ENCODE measurements around the gene PDXDC1. TPM values are rescaled to one million over a fixed set of nuclear protein-coding genes. Genes with fewer than 3 reads are reported as not detected.
"Not testable (repeated sequence)": the region's sequence is repeated elsewhere in the genome, so short reads cannot be mapped to it uniquely, and the experiment has no call there.

The PDXDC1 gene
- total and polyA plus RNA-seq, 5 donors, result 31.5 to 106 (median 88.3) TPM

DNA sequence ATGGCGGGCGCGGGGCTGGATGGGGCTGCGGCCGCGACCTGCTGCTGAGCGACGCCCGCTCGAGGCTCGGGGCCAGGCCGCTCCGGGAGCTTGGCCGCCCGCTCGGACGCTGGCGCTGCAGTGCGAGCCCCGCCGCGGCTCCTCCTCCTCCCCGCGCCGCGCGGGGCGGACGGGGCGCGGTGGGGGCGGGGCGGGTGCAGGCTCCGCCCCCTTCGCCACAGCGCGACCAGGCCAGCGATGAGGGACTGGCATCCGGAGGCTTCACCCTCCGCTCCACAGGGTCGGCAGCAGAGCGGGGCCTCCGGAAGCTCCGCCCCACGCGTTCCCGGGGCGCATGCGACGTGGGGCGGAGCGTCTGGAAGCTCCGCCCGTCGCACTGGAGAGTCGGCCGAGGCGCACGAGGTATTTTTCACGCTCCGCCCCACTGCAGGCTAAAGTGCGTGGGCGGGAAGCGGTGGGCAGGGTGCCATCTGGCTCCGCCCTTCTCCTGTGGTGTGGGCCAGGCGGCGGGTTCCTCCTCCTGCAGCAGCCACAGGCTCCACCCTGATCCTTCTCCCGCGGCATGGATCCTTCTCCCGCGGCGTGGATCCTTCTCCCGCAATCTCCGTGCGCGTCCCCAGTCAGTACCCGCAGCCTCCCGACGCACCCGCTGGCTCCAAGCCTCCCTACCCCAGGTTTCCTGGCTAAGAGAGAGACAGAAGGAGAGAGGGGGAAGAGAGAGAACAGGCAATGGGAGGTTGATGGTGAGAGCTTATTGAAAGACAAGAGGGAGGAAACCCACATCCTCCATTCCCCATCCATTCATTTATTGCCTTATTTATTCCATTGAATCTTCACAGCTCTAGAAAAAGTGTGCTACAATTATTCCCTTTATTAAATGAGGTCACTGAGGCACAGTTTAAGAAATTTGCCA, 180.1 kb downstream of the PDXDC1 start:
- H3K9me3 ChIP-seq (ENCODE audit: control insufficient read depth, low read length); intact Hi-C loops (cut with DNase I); H3K27me3 ChIP-seq (ENCODE audit: control insufficient read depth, insufficient read depth); H3K4me1 ChIP-seq (ENCODE audit: control insufficient read depth, insufficient read depth, low read length): not testable (repeated sequence)
- ATAC-seq, result peak; percentile 98 to 99
- DNase-seq, result peak; percentile 90 to 98 (median 97)
- Histone ChIP-seq H3K27ac (ENCODE audit: low read length) (peak overlapping the region; percentile 74), H3K4me3 (ENCODE audit: low read length) (peak overlapping the region; percentile 74)
- WGBS, result under 1% methylated on average over 63 of the region's 80 CpGs

DNA sequence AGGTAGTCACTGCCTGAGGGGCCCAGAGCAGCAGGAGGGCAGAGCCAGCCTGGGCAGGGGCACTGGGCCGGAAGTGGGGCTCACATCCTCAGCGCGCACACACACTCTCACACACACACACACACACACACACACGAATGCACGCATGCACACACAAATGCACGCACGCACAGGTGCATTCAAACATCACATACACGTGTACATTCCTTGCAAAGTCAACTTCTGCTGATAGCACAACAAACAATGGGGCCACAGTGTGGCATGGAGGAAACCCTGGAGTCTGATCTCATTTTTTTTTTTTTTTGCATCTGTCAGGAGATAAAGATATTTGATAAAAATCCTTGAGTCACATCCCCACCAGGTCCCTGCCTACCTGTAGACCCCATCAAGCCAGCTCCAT, 182.8 kb downstream of the PDXDC1 start:
- H3K4me3 ChIP-seq (ENCODE audit: low read length); H3K4me1 ChIP-seq (ENCODE audit: control insufficient read depth, insufficient read depth, low read length); ATAC-seq; H3K27ac ChIP-seq (ENCODE audit: low read length); H3K9me3 ChIP-seq (ENCODE audit: control insufficient read depth, low read length); intact Hi-C loops (cut with DNase I); H3K27me3 ChIP-seq (ENCODE audit: control insufficient read depth, insufficient read depth); DNase-seq: not testable (repeated sequence)
- WGBS, result 82% methylated on average over 7 of the region's 8 CpGs

DNA sequence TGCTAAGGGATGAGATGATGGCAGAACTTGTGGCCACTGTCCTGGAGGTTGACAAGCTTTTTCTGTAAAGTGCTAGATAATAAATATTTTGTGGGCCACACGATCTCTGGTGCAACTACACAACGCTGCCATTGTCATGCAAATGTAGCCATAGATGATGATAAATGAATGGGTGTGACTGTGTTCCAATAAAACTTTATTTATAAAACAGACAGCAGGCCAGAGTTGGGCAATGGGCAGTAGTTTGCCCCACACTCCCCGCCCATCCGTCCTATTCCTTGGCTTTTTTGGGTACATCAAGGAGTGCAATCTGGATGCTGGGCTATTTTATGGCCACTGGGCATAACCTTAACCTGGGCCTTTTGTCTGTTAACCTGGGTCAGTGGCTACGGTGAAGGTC, 184.8 kb downstream of the PDXDC1 start:
- H3K4me3 ChIP-seq (ENCODE audit: low read length); ATAC-seq; H3K4me1 ChIP-seq (ENCODE audit: control insufficient read depth, insufficient read depth, low read length); H3K27me3 ChIP-seq (ENCODE audit: control insufficient read depth, insufficient read depth); DNase-seq; H3K27ac ChIP-seq (ENCODE audit: low read length); intact Hi-C loops (cut with DNase I); H3K9me3 ChIP-seq (ENCODE audit: control insufficient read depth, low read length): not testable (repeated sequence)
- 91% methylated on average over 5 of the region's 5 CpGs for WGBS

DNA sequence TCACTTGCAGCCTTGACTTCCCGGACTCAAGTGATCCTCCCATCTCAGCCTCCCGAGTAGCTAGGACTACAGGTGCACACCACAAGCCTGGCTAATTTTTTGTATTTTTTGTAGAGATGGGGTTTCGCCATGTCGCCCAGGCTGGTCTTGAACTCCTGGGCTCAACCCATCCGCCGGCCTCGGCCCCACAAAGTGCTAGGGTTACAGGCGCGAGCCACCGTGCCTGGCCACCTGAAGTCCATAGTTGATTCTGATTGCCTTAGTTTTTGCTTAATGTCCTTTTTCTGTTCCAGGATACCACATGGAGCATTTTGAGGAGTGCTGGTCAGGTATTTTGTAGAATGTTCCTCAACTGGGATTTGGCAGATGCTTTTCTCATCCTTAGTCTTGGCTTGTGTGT, 185.7 kb downstream of the PDXDC1 start:
- peak in 1 of 3 donors; percentile 50 for DNase-seq
- ATAC-seq; H3K27me3 ChIP-seq (ENCODE audit: control insufficient read depth, insufficient read depth); H3K9me3 ChIP-seq (ENCODE audit: control insufficient read depth, low read length); intact Hi-C loops (cut with DNase I); H3K27ac ChIP-seq (ENCODE audit: low read length); H3K4me3 ChIP-seq (ENCODE audit: low read length); H3K4me1 ChIP-seq (ENCODE audit: control insufficient read depth, insufficient read depth, low read length): not testable (repeated sequence)
- whole genome bisulfite sequencing, result 97% methylated on average over 8 of the region's 10 CpGs

DNA sequence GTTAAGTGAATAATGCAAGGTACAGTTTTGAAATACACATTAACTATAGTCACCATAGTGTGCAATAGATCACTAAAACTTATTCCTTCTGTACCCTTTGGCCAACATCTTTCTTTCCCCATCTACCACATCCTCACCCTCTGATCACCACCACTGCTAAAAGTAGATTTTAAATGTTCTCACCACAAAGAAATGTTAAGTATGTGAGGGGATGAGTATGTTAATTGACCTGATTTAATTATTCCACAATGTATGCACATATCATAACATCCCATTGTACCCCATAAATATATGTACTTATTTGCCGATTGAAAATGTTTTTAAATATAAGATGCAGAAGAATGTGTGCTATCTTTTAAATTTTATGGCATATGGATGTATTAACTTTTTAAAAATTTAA, 188.2 kb downstream of the PDXDC1 start:
- intact Hi-C loops (cut with DNase I); H3K4me3 ChIP-seq (ENCODE audit: low read length); DNase-seq; H3K27me3 ChIP-seq (ENCODE audit: control insufficient read depth, insufficient read depth); H3K4me1 ChIP-seq (ENCODE audit: control insufficient read depth, insufficient read depth, low read length); ATAC-seq; H3K9me3 ChIP-seq (ENCODE audit: control insufficient read depth, low read length); H3K27ac ChIP-seq (ENCODE audit: low read length): not testable (repeated sequence)
- WGBS, result 77% methylated on average over 1 of the region's 1 CpG

DNA sequence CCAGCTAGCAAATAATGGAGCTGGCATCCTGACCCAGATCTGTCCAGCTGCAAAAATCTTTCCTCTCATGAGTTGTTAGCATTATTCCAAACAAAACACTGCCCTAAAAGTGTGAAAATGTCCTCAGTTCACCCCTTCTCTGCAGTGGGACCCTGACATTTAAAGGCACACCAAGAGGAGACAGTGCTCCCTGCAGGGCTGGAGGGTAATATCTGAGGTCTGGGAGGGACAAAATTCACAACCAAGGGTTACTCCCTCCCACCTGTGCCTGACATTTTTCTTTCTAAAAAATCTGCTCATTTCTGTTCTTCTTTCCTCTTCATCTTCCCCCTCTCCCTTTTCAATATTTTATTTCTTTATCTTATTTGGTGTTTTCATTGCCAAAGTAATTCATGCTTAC, 191.4 kb downstream of the PDXDC1 start:
- H3K27ac ChIP-seq (ENCODE audit: low read length); DNase-seq; H3K4me3 ChIP-seq (ENCODE audit: low read length); intact Hi-C loops (cut with DNase I); H3K9me3 ChIP-seq (ENCODE audit: control insufficient read depth, low read length); ATAC-seq; H3K27me3 ChIP-seq (ENCODE audit: control insufficient read depth, insufficient read depth); H3K4me1 ChIP-seq (ENCODE audit: control insufficient read depth, insufficient read depth, low read length): not testable (repeated sequence)

DNA sequence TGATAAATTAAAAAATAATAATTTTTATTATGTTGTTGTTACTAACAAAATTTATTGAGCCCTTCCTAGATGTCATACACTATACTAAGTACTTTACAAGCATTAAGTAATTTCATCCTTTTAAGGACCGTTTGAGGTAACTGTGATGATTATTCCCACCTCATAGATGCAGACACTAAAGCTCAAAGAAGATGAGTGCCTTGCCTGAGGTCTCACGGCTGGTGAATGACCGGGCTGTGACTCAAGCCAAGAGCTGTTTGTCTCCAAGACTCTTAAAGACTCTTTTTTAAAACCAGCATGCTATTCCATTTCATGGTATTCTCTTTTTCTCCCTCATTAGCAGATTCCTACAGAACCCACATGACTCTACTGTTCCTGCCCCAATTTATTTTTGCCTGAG, 193.5 kb downstream of the PDXDC1 start:
- WGBS, result 73% methylated on average over 3 of the region's 3 CpGs
- H3K9me3 ChIP-seq (ENCODE audit: control insufficient read depth, low read length); H3K27ac ChIP-seq (ENCODE audit: low read length); ATAC-seq; H3K4me3 ChIP-seq (ENCODE audit: low read length); intact Hi-C loops (cut with DNase I); DNase-seq; H3K4me1 ChIP-seq (ENCODE audit: control insufficient read depth, insufficient read depth, low read length); H3K27me3 ChIP-seq (ENCODE audit: control insufficient read depth, insufficient read depth): not testable (repeated sequence)

DNA sequence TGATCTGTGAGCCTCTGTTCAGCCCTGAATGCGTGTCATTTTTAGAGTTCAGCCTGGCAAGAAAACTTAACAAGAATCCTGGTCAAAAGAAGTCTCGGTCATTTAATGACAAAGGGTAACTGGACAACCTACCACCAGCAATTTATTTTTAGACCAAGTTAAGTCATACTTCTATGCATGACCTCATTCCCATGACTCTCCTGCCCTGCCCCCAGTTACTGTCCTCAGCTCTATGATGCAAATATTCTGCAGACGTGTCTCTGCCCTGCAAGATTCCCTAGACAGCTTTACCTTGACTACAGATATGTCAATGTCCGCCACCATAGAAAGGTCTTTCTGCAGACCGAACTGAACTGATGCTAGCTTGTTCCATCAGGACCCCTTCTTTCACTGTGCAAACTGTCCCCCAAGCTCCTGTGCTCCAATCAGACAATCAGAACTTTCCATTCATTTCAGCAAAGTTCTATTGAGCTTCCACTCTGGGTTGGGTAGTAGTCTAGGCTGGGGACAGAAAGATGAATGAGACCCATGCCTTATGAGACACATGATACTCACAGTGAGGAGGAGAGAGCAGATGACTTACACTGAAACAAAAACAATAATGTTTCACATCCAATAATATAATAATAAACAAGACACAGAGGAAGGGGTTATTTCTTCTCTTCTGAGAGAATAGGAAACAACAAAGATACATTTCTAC, 194.3 kb downstream of the PDXDC1 start:
- H3K27ac ChIP-seq (ENCODE audit: low read length); H3K9me3 ChIP-seq (ENCODE audit: control insufficient read depth, low read length); DNase-seq; H3K4me1 ChIP-seq (ENCODE audit: control insufficient read depth, insufficient read depth, low read length); intact Hi-C loops (cut with DNase I); ATAC-seq; H3K4me3 ChIP-seq (ENCODE audit: low read length); H3K27me3 ChIP-seq (ENCODE audit: control insufficient read depth, insufficient read depth): not testable (repeated sequence)
- 69% methylated on average over 5 of the region's 5 CpGs for WGBS

DNA sequence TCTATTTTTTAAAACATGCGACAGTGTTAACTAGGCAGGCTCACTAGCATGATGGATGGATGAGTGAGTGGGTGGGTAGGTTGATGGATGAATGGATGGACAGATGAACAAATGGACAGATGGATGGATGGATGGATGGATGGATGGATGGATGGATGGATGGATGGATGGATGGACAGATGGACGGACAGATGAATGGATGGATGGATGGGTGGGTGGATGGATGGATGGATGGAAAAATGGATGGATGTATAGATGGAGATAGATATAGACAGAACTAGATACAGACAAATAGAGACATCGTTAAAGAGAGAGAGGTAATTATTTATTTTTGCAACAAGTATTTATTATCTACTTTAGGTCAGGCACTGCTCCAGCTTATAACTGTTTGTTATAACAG, 205.1 kb downstream of the PDXDC1 start:
- H3K4me1 ChIP-seq (ENCODE audit: control insufficient read depth, insufficient read depth, low read length); DNase-seq; H3K27ac ChIP-seq (ENCODE audit: low read length); intact Hi-C loops (cut with DNase I); H3K27me3 ChIP-seq (ENCODE audit: control insufficient read depth, insufficient read depth); H3K9me3 ChIP-seq (ENCODE audit: control insufficient read depth, low read length); H3K4me3 ChIP-seq (ENCODE audit: low read length); ATAC-seq: not testable (repeated sequence)
- WGBS, result 87% methylated on average over 3 of the region's 3 CpGs

DNA sequence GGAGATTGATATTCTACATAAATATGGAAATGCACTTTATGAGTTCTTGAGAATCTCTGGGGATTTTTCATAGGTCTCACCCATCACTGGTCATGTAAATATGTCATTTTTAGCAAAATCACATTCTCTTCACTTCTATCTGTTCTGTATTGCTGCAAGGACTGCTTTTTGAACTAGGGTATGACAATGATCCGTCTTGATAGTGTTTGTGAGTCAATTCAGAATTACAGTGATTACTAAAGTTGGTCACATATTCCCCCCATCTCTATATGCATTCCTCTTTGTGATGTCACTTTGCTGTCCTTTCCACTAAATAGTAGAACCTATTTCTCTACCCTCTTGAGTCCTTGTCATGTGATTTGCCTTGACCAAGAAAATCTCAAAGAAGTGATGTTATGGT, 206.1 kb downstream of the PDXDC1 start:
- WGBS, result 80% methylated on average over 1 of the region's 1 CpG
- DNase-seq; H3K9me3 ChIP-seq (ENCODE audit: control insufficient read depth, low read length); H3K27ac ChIP-seq (ENCODE audit: low read length); H3K4me3 ChIP-seq (ENCODE audit: low read length); intact Hi-C loops (cut with DNase I); H3K4me1 ChIP-seq (ENCODE audit: control insufficient read depth, insufficient read depth, low read length); H3K27me3 ChIP-seq (ENCODE audit: control insufficient read depth, insufficient read depth); ATAC-seq: not testable (repeated sequence)

DNA sequence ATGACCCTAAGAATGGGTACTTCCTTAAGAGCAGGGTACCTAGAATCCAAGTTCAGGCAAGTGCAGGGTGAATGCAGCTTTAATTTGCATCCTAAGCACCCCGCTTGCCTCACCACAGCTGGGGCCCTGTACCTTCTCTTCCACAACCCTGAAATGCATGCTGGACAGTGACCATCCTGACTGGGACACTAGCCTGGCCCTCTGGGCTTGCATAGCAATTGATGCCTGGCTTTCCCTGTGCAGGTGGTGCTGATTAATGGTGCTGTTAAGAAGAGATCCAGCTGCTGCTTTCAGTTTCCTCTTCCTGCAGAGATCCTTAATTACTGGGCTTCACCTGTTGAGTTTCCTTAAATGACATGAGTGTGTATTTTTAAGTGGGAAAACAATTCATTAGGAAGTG, 209.2 kb downstream of the PDXDC1 start:
- H3K9me3 ChIP-seq (ENCODE audit: control insufficient read depth, low read length); H3K27me3 ChIP-seq (ENCODE audit: control insufficient read depth, insufficient read depth); DNase-seq; H3K27ac ChIP-seq (ENCODE audit: low read length); intact Hi-C loops (cut with DNase I); ATAC-seq; H3K4me3 ChIP-seq (ENCODE audit: low read length); H3K4me1 ChIP-seq (ENCODE audit: control insufficient read depth, insufficient read depth, low read length): not testable (repeated sequence)
- WGBS, result 80% methylated on average over 1 of the region's 1 CpG
